K562 (cell line): ENCODE results near the gene HS6ST1. TPM values are rescaled to one million over a fixed set of nuclear protein-coding genes. Genes with fewer than 3 reads are reported as not detected.
A peak's percentile ranks its signal among the peaks of the same experiment; 100 is the strongest.

Experiments used
- ATAC-seq: fragments of 200-7000 bp; cut with Tn5 transposase; 3 replicates; pipeline ENCODE4 v1.9.1; 2020; ENCODE audit warnings: moderate library complexity
- BruUV-seq: library from RNA; stranded (reverse); fragments of 400-500 nt; replicated peaks from 2 replicates; lab custom pipeline; 2021; lab: Mats Ljungman, UMichigan
- CTCF ChIA-PET: fragments of 300-600 bp; formaldehyde crosslinking; extraction: SDS; loops from one replicate; lab custom pipeline; 2021; ENCODE audit warnings: low intra/inter-chr PET ratio; lab: Yijun Ruan, JAX
- POLR2A ChIA-PET: fragments of 300-600, 350-650 bp; sonication (Branson Sonifier 250); formaldehyde crosslinking; extraction: SDS; loops from one replicate; lab custom pipeline; 2021; ENCODE audit warnings: antibody characterized with exemption, inconsistent platforms; lab: Yijun Ruan, JAX
- DNase-seq, 4 experiments: peaks; one replicate each; pipeline versions ENCODE4 v3.0.0 to v3.0.0-alpha.2; 2011 to 2018; ENCODE audit warnings: low spot score in 3 of 4, mixed read lengths in 3 of 4; ENCODE audit errors: extremely low read depth in 1 of 4
- FAIRE-seq: peaks from 2 replicates; lab custom pipeline; 2011; peaks lifted over from hg19 to GRCh38; lab: Jason Lieb, UNC
- H2AFZ ChIP-seq: 2 replicates; pipeline ENCODE4 v1.6.0; 2011; ENCODE audit warnings: low read depth, low read length, control low read depth, inconsistent platforms
- H3K27ac ChIP-seq: fragments of 200-600 bp; 3 replicates; pipeline ENCODE4 v1.8.0; 2011; ENCODE audit warnings: low read depth, mild to moderate bottlenecking, control low read depth, inconsistent platforms, low read length, moderate library complexity, mixed read lengths; ENCODE audit errors: extremely low read depth
- H3K27me3 ChIP-seq, 2 experiments: fragments of 300-600 bp in 1 of 2; 2 replicates in 1 of 2; 3 replicates in 1 of 2; pipeline versions ENCODE4 v1.6.0 to v1.8.0; 2011; ENCODE audit warnings: inconsistent platforms in 2 of 2, low read length in 2 of 2, mild to moderate bottlenecking in 1 of 2, mixed read lengths in 1 of 2, moderate library complexity in 1 of 2; ENCODE audit not compliant: control insufficient read depth in 2 of 2, insufficient read depth in 2 of 2
- H3K36me3 ChIP-seq: fragments of 300-600 bp; 3 replicates; pipeline ENCODE4 v1.8.0; 2011; ENCODE audit warnings: mild to moderate bottlenecking, low read length, inconsistent platforms; ENCODE audit not compliant: control insufficient read depth, insufficient read depth
- H3K4me1 ChIP-seq, 2 experiments: fragments of 200-600 bp in 1 of 2; replicated peaks in 1 of 2; 2 replicates in 1 of 2; 3 replicates in 1 of 2; pipeline versions ENCODE4 v1.5.1 to v1.8.0; 2011; ENCODE audit warnings: inconsistent platforms in 2 of 2, low read length in 2 of 2, mild to moderate bottlenecking in 1 of 2, mixed read lengths in 1 of 2, moderate library complexity in 1 of 2; ENCODE audit not compliant: control insufficient read depth in 2 of 2, insufficient read depth in 2 of 2
- H3K4me2 ChIP-seq: 2 replicates; pipeline ENCODE4 v1.6.1; 2011; ENCODE audit warnings: low read length, control low read depth, inconsistent platforms, mixed read lengths; ENCODE audit not compliant: insufficient read depth
- H3K4me3 ChIP-seq: fragments of 200-600 bp; sonication (generic), shearing (Covaris generic); 2 replicates; pipeline ENCODE4 v1.5.1; 2016; ENCODE audit warnings: control low read depth, inconsistent platforms
- H3K79me2 ChIP-seq: fragments of 200-600 bp; 3 replicates; pipeline ENCODE4 v1.8.0; 2011; ENCODE audit warnings: low read length, inconsistent platforms; ENCODE audit not compliant: control insufficient read depth, insufficient read depth
- H3K9ac ChIP-seq, 2 experiments: 2 replicates each; pipeline versions ENCODE4 v1.6.0 to v1.6.1; 2011; ENCODE audit warnings: low read depth in 2 of 2, low read length in 2 of 2, control low read depth in 1 of 2, inconsistent platforms in 1 of 2, mild to moderate bottlenecking in 1 of 2, mixed read lengths in 1 of 2; ENCODE audit not compliant: insufficient read depth in 1 of 2
- H3K9me1 ChIP-seq: one replicate; pipeline ENCODE4 v1.6.0; 2011; ENCODE audit warnings: inconsistent platforms, mild to moderate bottlenecking, low read length, moderate library complexity; ENCODE audit not compliant: control insufficient read depth, insufficient read depth
- H3K9me3 ChIP-seq: replicated peaks from 2 replicates; pipeline ENCODE4 v1.5.1; 2011; ENCODE audit warnings: low read depth, low read length, inconsistent platforms; ENCODE audit not compliant: control insufficient read depth, insufficient read depth
- H4K20me1 ChIP-seq: replicated peaks from 2 replicates; pipeline ENCODE4 v1.6.1; 2011; ENCODE audit warnings: low read length, inconsistent platforms, mixed read lengths; ENCODE audit not compliant: control insufficient read depth, insufficient read depth
- CXXC5 ChIP-seq: fragments of 250-450 bp; sonication (Bioruptor Pico); IDR thresholded peaks from 2 replicates; pipeline ENCODE4 v1.8.0; 2022; ENCODE audit warnings: inconsistent platforms, mild to moderate bottlenecking, moderate library complexity
- FOXA3 ChIP-seq, 2 experiments: fragments of 450-650 bp in 1 of 2; sonication (generic) in 1 of 2; formaldehyde crosslinking; IDR thresholded peaks in 1 of 2; conservative IDR thresholded peaks in 1 of 2; 2 replicates each; pipeline versions ENCODE4 v1.4.0 to v1.8.0; 2020 to 2022; ENCODE audit warnings: mild to moderate bottlenecking in 2 of 2, missing genetic modification reagents in 1 of 2
- KDM2B ChIP-seq: fragments of 250-450 bp; sonication (Bioruptor Pico); IDR thresholded peaks from 2 replicates; pipeline ENCODE4 v1.8.0; 2021; ENCODE audit warnings: mild to moderate bottlenecking, moderate library complexity
- MECOM ChIP-seq: fragments of 250-450 bp; sonication (Bioruptor Pico); IDR thresholded peaks from 2 replicates; pipeline ENCODE4 v1.8.0; 2022; ENCODE audit warnings: inconsistent platforms
- POLR2AphosphoS5 ChIP-seq: IDR thresholded peaks from 2 replicates; pipeline ENCODE4 v1.6.1; 2011; ENCODE audit warnings: mild to moderate bottlenecking, low read depth, low read length, moderate library complexity; ENCODE audit not compliant: control insufficient read depth, insufficient read depth
- PYGO2 ChIP-seq: fragments of 450-650 bp; IDR thresholded peaks from 2 replicates; pipeline ENCODE4 v1.6.1; 2016; ENCODE audit warnings: mild to moderate bottlenecking, missing genetic modification characterization, moderate library complexity, missing compliant biosample characterization
- SNAPC5 ChIP-seq: fragments of 250-450 bp; sonication (Bioruptor Pico); IDR thresholded peaks from 2 replicates; pipeline ENCODE4 v1.8.0; 2021; ENCODE audit warnings: moderate library complexity, mild to moderate bottlenecking, inconsistent platforms
- SOX6 ChIP-seq: fragments of 450-650 bp; IDR thresholded peaks from 2 replicates; pipeline ENCODE4 v1.6.1; 2014; ENCODE audit warnings: mild to moderate bottlenecking
- SREBF1 ChIP-seq: fragments of 150-350 bp; IDR thresholded peaks from 2 replicates; pipeline ENCODE4 v1.6.1; 2014; ENCODE audit warnings: antibody characterized with exemption, low read depth, low read length, borderline replicate concordance
- XRCC4 ChIP-seq: IDR thresholded peaks from one replicate; pipeline ENCODE4 v1.6.1; 2011; ENCODE audit not compliant: insufficient read depth, insufficient read length; ENCODE audit errors: extremely low read depth
- ZNF232 ChIP-seq: sonication (generic); formaldehyde crosslinking; IDR thresholded peaks from 2 replicates; pipeline ENCODE4 v1.8.0; 2022; ENCODE audit warnings: mild to moderate bottlenecking, missing genetic modification reagents
- ZNF445 ChIP-seq: fragments of 250-450 bp; sonication (Bioruptor Pico); IDR thresholded peaks from 2 replicates; pipeline ENCODE4 v1.4.0; 2020; ENCODE audit warnings: low read depth, mild to moderate bottlenecking, moderate library complexity
- ZNF766 ChIP-seq: fragments of 200-800 bp; sonication (Bioruptor generic); conservative IDR thresholded peaks from 2 replicates; pipeline ENCODE4 v1.6.1; 2016; ENCODE audit warnings: missing genetic modification characterization, missing compliant biosample characterization
- WGBS: fragments of 100-300 bp; shearing (Covaris generic); methylation state at CpG from one replicate; pipeline ENCODE4 v1.1.6; 2016; ENCODE audit warnings: low coverage, mixed read lengths; ENCODE audit not compliant: insufficient coverage; ENCODE audit errors: missing lambda C conversion rate; 5-methylcytosine and 5-hydroxymethylcytosine counted together
- in situ Hi-C: fragments of 300-500 bp; cut with MboI; formaldehyde crosslinking; loops from 4 replicates; pipeline ENCODE4 v1.15.0; 2018; ENCODE audit warnings: inconsistent platforms, mixed read lengths
- intact Hi-C: fragments of 100-400 bp; cut with micrococcal nuclease; formaldehyde crosslinking; loops from 2 replicates; pipeline ENCODE4 v1.14.2; 2022
- polyA plus RNA-seq, 8 experiments: library from polyadenylated mRNA; depleted of rRNA in 4 of 8; stranded (reverse) in 5 of 8; unstranded in 3 of 8; fragments of >200 nt; fragmentation: Nextera tagmentation in 2 of 8; fragmentation: Illumina TruSeq in 1 of 8; extraction: Ambion mirVana in 2 of 8; extraction: Trizol in 1 of 8; gene quantifications; 2 replicates each; pipeline versions ENCODE4 v1.2.1 to v1.2.3, GENCODE V29; 2011 to 2014; ENCODE audit warnings: inconsistent platforms in 1 of 8, missing spikeins in 1 of 8
- total RNA-seq, 7 experiments: library from RNA; depleted of rRNA in 6 of 7; stranded (reverse); fragments of >200 nt in 6 of 7; fragmentation: Illumina TruSeq in 2 of 7; extraction: Trizol in 2 of 7; gene quantifications; 2 replicates each; pipeline versions ENCODE4 v1.2.1 to v1.2.3, GENCODE V29; 2011 to 2021; ENCODE audit warnings: low replicate concordance in 1 of 7
- TF ChIP-seq, protein P1 (sequence below): fragments of 450-650 bp; IDR thresholded peaks from 2 replicates; pipeline ENCODE4 v1.6.1; 2016; ENCODE audit warnings: low read depth, mild to moderate bottlenecking, moderate library complexity
- TF ChIP-seq, protein P2 (sequence below): fragments of 450-650 bp; formaldehyde crosslinking; conservative IDR thresholded peaks from 2 replicates; pipeline ENCODE4 v1.4.0; 2022; ENCODE audit warnings: mild to moderate bottlenecking, missing genetic modification characterization

Gene HS6ST1
- total and polyA plus RNA-seq, 9 of the 15 experiments (the other 6 are each of a cell fraction or from before 2014, with no cell fraction given), result 0.06 to 7.4 (median 3.8) TPM

- DNase-seq (no peak), FAIRE-seq (no peak)
- no peaks in the 10 kb centered on the region; the same call in none of the 2 replicates for H4K20me1 ChIP-seq
- no TSS peak for BruUV-seq
- H3K79me2 ChIP-seq, result no peaks in the 10 kb centered on the region
- H3K9ac ChIP-seq, result peak overlapping the region in 1 of 2 experiments; percentile 17; a peak in 1 of 4 replicates
- TF ChIP-seq, protein P1, sequence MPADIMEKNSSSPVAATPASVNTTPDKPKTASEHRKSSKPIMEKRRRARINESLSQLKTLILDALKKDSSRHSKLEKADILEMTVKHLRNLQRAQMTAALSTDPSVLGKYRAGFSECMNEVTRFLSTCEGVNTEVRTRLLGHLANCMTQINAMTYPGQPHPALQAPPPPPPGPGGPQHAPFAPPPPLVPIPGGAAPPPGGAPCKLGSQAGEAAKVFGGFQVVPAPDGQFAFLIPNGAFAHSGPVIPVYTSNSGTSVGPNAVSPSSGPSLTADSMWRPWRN, result no peak
- no peak for TF ChIP-seq ZNF232 (CRISPR knock-in tag)
- no peak for TF ChIP-seq MECOM (CRISPR knock-in tag)
- TF ChIP-seq SOX6, result no peak
- TF ChIP-seq PYGO2 (tag), result no peak
- no peak for TF ChIP-seq SNAPC5 (CRISPR knock-in tag)
- TF ChIP-seq CXXC5 (CRISPR knock-in tag), result no peak
- no peak for TF ChIP-seq ZNF445 (CRISPR knock-in tag)
- no peak for TF ChIP-seq KDM2B (CRISPR knock-in tag)
- TF ChIP-seq, protein P2, sequence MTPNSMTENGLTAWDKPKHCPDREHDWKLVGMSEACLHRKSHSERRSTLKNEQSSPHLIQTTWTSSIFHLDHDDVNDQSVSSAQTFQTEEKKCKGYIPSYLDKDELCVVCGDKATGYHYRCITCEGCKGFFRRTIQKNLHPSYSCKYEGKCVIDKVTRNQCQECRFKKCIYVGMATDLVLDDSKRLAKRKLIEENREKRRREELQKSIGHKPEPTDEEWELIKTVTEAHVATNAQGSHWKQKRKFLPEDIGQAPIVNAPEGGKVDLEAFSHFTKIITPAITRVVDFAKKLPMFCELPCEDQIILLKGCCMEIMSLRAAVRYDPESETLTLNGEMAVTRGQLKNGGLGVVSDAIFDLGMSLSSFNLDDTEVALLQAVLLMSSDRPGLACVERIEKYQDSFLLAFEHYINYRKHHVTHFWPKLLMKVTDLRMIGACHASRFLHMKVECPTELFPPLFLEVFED (CRISPR knock-in tag), result no peak
- TF ChIP-seq FOXA3 (CRISPR knock-in tag; conservative IDR thresholded peaks at IDR 0.05 in 1 of 2, IDR thresholded peaks at IDR 0.05 in 1 of 2), result no peak
- no peak for TF ChIP-seq POLR2AphosphoS5
- no peak for TF ChIP-seq XRCC4
- no peak for TF ChIP-seq SREBF1
- TF ChIP-seq ZNF766 (CRISPR knock-in tag), result no peak
- TF ChIP-seq, all 486 proteins: peak for 0
- in situ Hi-C loops, result no loop called here
- no peak overlapping the region for H3K4me3 ChIP-seq
- ChIA-PET POLR2A (interaction anchor here (1.0 to 1.1 kb wide), 2 partner anchors 9 to 30 kb away, joined by 3 to 4 read pairs; no protein-coding TSS in a partner anchor), CTCF (no interaction called here)
- H3K4me1 ChIP-seq, result peaks cover 0 to 41% of the 10 kb centered on the region in 2 experiments; a peak in 3 of 5 replicates
- no peak overlapping the region for H2AFZ ChIP-seq
- no peaks in the 10 kb centered on the region for H3K9me3 ChIP-seq
- intact Hi-C loops, result no loop called here
- H3K27ac ChIP-seq, result no peak overlapping the region
- no peaks in the 10 kb centered on the region for H3K9me1 ChIP-seq
- H3K27me3 ChIP-seq, result no peaks in the 10 kb centered on the region
- H3K36me3 ChIP-seq, result no peaks in the 10 kb centered on the region
- ATAC-seq, result no peak
- no peak overlapping the region for H3K4me2 ChIP-seq
- WGBS, result 66% methylated on average over 24 of the region's 24 CpGs
These were observed 36.3 kb downstream of the HS6ST1 start for GRCh38 chr2:128282246-128282975.
